ENCODE results near the gene KL. TPM values are rescaled to one million over a fixed set of nuclear protein-coding genes. Genes with fewer than 3 reads are reported as not detected.

KL gene
- total RNA-seq, 1 experiment from 2014 or later, result 0.28 TPM

GRCh38 chr13:33015791-33016323 is 366 bp upstream of the KL start:
- no peaks in the 10 kb centered on the region for H3K36me3 ChIP-seq (ENCODE audit: control insufficient read depth, insufficient read depth, low read length)
- no peak overlapping the region for H3K27ac ChIP-seq (ENCODE audit: low read length)
- BruUV-seq (replicated peaks), result no TSS peak
- TF ChIP-seq POLR2AphosphoS5 (IDR thresholded peaks at IDR 0.05; ENCODE audit: low read depth, low read length) (no peak), REST (IDR thresholded peaks at IDR 0.05; ENCODE audit: insufficient read depth in 1 of 2, low read depth in 2 of 2, low read length in 1 of 2) (no peak), SIN3A (IDR thresholded peaks at IDR 0.05; ENCODE audit: borderline replicate concordance, insufficient read depth, low read depth, low read length) (no peak), CTCF (IDR thresholded peaks at IDR 0.05) (no peak)
- ChIA-PET POLR2A (no interaction called here), CTCF (no interaction called here)
- H3K4me1 ChIP-seq (ENCODE audit: control insufficient read depth, insufficient read depth, low read length), result no peaks in the 10 kb centered on the region
- ATAC-seq, result no peak
- H3K27me3 ChIP-seq (ENCODE audit: control insufficient read depth, insufficient read depth, low read length), result no peaks in the 10 kb centered on the region; the same call in 1 of the 2 replicates
- in situ Hi-C loops (cut with HindIII; ENCODE audit: low pct_unique_long_range_greater_than_20kb, low sequenced_read_pairs), result no loop called here
- H3K4me3 ChIP-seq (ENCODE audit: low read depth in 2 of 2, low read length in 2 of 2), result peak overlapping the region in 1 of 2 experiments; percentile 34; a peak in 2 of 4 replicates
- intact Hi-C loops (cut with micrococcal nuclease; ENCODE audit: unreplicated experiment), result no loop called here
- H3K9me3 ChIP-seq (ENCODE audit: control insufficient read depth, insufficient read depth, low read depth, low read length), result no peaks in the 10 kb centered on the region
- no peak for DNase-seq (ENCODE audit: low read depth, low spot score)

- ATAC-seq, result peak; percentile 88
- peak; percentile 5 for DNase-seq (ENCODE audit: low read depth, low spot score)
Measured at GRCh38 chr13:33017323-33017929, 1.2 kb downstream of the KL start.

More at GRCh38 chr13:33017323-33017929, 1.2 kb downstream of the KL start:
- TF ChIP-seq CTCF (IDR thresholded peaks at IDR 0.05) (peak; percentile 75), SIN3A (IDR thresholded peaks at IDR 0.05; ENCODE audit: borderline replicate concordance, insufficient read depth, low read depth, low read length) (no peak)
- peak overlapping the region; percentile 51; the same call in 1 of the 2 replicates for H3K27ac ChIP-seq (ENCODE audit: low read length)
- CTCF ChIA-PET, result interaction anchor here (0.5 kb wide), 1 partner anchor 232 kb away, joined by 6 read pairs; no protein-coding TSS in a partner anchor
- H3K4me1 ChIP-seq (ENCODE audit: control insufficient read depth, insufficient read depth, low read length), result no peaks in the 10 kb centered on the region
- in situ Hi-C loops (cut with HindIII; ENCODE audit: low pct_unique_long_range_greater_than_20kb, low sequenced_read_pairs) (no loop called here), intact Hi-C loops (cut with micrococcal nuclease; ENCODE audit: unreplicated experiment) (no loop called here)
- POLR2A ChIA-PET, result no interaction called here
- H3K36me3 ChIP-seq (ENCODE audit: control insufficient read depth, insufficient read depth, low read length), result no peaks in the 10 kb centered on the region
- H3K27me3 ChIP-seq (ENCODE audit: control insufficient read depth, insufficient read depth, low read length), result peaks cover 4% of the 10 kb centered on the region
- peak overlapping the region; percentile 24 to 53 for H3K4me3 ChIP-seq (ENCODE audit: low read depth in 2 of 2, low read length in 2 of 2)
- H3K9me3 ChIP-seq (ENCODE audit: control insufficient read depth, insufficient read depth, low read depth, low read length), result no peaks in the 10 kb centered on the region
- BruUV-seq (replicated peaks), result no TSS peak

All from Panc1 (cell line).